WTC11 (cell line): ENCODE data around the gene SLC26A3.

Source experiments
- CDX4 ChIP-seq: fragments of 250-450 bp; sonication (Bioruptor Pico); IDR thresholded peaks from 2 replicates; pipeline ENCODE4 v1.9.0; 2021; ENCODE audit warnings: moderate library complexity, mild to moderate bottlenecking, inconsistent platforms, borderline replicate concordance
- CTCF ChIP-seq: fragments of 200-600 bp; IDR thresholded peaks from 2 replicates; pipeline ENCODE4 v1.8.0; 2022; ENCODE audit warnings: antibody characterized with exemption
- HMGA2 ChIP-seq: fragments of 250-450 bp; sonication (Bioruptor Pico); IDR thresholded peaks from 2 replicates; pipeline ENCODE4 v1.4.0; 2021; ENCODE audit warnings: mild to moderate bottlenecking, moderate library complexity
- KAT7 ChIP-seq: sonication (generic); formaldehyde crosslinking; IDR thresholded peaks from 2 replicates; pipeline ENCODE4 v1.8.1; 2023; ENCODE audit warnings: missing genetic modification reagents, mild to moderate bottlenecking, borderline replicate concordance
- MAX ChIP-seq: sonication (generic); formaldehyde crosslinking; IDR thresholded peaks from 2 replicates; pipeline ENCODE4 v1.8.0; 2022; ENCODE audit warnings: mild to moderate bottlenecking, missing genetic modification reagents
- MYBL2 ChIP-seq: sonication (generic); formaldehyde crosslinking; IDR thresholded peaks from 2 replicates; pipeline ENCODE4 v1.8.1; 2023; ENCODE audit warnings: mild to moderate bottlenecking, moderate library complexity, missing genetic modification reagents
- NFYB ChIP-seq: sonication (generic); formaldehyde crosslinking; conservative IDR thresholded peaks from 2 replicates; pipeline ENCODE4 v1.8.0; 2022; ENCODE audit warnings: low read depth, missing genetic modification reagents
- TEAD4 ChIP-seq: sonication (generic); formaldehyde crosslinking; IDR thresholded peaks from 2 replicates; pipeline ENCODE4 v1.8.0; 2022; ENCODE audit warnings: mild to moderate bottlenecking, missing genetic modification reagents
- TP53 ChIP-seq: sonication (generic); formaldehyde crosslinking; IDR thresholded peaks from 2 replicates; pipeline ENCODE4 v1.8.1; 2023; ENCODE audit warnings: mild to moderate bottlenecking, missing genetic modification reagents
- USF2 ChIP-seq: sonication (generic); formaldehyde crosslinking; IDR thresholded peaks from 2 replicates; pipeline ENCODE4 v1.8.1; 2023; ENCODE audit warnings: mild to moderate bottlenecking, missing genetic modification reagents, moderate library complexity
- ZNF425 ChIP-seq: fragments of 250-450 bp; sonication (Bioruptor Pico); conservative IDR thresholded peaks from 2 replicates; pipeline ENCODE4 v1.9.0; 2021; ENCODE audit warnings: mild to moderate bottlenecking
- ZNF671 ChIP-seq: fragments of 250-450 bp; sonication (Bioruptor Pico); IDR thresholded peaks from 2 replicates; pipeline ENCODE4 v1.8.0; 2021; ENCODE audit warnings: mild to moderate bottlenecking
- ZSCAN18 ChIP-seq: fragments of 250-450 bp; sonication (Bioruptor Pico); IDR thresholded peaks from 2 replicates; pipeline ENCODE4 v2.1.2; 2022; ENCODE audit warnings: mild to moderate bottlenecking, moderate library complexity

- TF ChIP-seq KAT7 (CRISPR knock-in tag) (no peak), TEAD4 (CRISPR knock-in tag) (no peak), MAX (CRISPR knock-in tag) (no peak), CTCF (no peak), USF2 (no peak), MYBL2 (CRISPR knock-in tag) (no peak), TP53 (CRISPR knock-in tag) (no peak), HMGA2 (CRISPR knock-in tag) (no peak), ZNF425 (CRISPR knock-in tag) (no peak), ZNF671 (no peak), CDX4 (CRISPR knock-in tag) (no peak), ZSCAN18 (CRISPR knock-in tag) (no peak), NFYB (no peak)
Observed at GRCh38 chr7:107778283-107778682, 24.7 kb downstream of the SLC26A3 start.
